Measurements from ENCODE around the gene COMMD1.

DNA sequence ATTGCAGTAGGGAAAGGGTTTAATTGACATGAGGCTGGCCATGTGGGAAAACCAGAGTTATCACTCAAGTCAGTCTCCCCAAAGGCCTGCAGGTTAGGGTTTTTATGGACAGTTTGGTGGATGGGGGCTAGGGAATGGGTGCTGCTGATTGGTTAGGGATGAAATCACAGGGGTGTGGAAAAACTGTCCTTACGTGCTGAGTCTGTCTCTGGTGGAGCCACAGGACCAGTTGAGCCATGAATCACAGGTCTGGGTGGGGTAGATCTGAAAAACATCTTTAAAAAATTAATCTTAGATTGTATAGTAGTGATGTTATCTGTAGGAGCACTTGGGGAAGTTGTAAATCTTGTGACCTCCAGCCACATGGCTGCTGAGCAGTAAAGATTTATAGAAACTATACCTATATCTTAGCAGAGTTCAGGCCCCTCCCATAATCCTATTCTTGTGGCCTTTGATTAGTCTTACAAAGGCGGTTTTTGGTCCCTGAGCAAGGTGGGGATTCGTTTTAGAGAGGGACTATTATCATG, 139.6 kb downstream of the COMMD1 start:
- TF ChIP-seq, protein P1, sequence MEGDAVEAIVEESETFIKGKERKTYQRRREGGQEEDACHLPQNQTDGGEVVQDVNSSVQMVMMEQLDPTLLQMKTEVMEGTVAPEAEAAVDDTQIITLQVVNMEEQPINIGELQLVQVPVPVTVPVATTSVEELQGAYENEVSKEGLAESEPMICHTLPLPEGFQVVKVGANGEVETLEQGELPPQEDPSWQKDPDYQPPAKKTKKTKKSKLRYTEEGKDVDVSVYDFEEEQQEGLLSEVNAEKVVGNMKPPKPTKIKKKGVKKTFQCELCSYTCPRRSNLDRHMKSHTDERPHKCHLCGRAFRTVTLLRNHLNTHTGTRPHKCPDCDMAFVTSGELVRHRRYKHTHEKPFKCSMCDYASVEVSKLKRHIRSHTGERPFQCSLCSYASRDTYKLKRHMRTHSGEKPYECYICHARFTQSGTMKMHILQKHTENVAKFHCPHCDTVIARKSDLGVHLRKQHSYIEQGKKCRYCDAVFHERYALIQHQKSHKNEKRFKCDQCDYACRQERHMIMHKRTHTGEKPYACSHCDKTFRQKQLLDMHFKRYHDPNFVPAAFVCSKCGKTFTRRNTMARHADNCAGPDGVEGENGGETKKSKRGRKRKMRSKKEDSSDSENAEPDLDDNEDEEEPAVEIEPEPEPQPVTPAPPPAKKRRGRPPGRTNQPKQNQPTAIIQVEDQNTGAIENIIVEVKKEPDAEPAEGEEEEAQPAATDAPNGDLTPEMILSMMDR (IDR thresholded peaks at IDR 0.05; ENCODE audit: poor library complexity): no peak
- TF ChIP-seq EZH2 (IDR thresholded peaks at IDR 0.05; ENCODE audit: borderline replicate concordance) (no peak), EZH2phosphoT487 (IDR thresholded peaks at IDR 0.05; ENCODE audit: low read depth, severe bottlenecking, unreplicated experiment) (no peak)

Data from hepatocyte (in vitro differentiated cells).